Panc1 (cell line): ENCODE data around the gene IGFBP4. TPM values are rescaled to one million over a fixed set of nuclear protein-coding genes. Genes with fewer than 3 reads are reported as not detected.

Experiments used
- ATAC-seq: fragments of 200-7000 bp; cut with Tn5 transposase; 2 replicates; pipeline ENCODE4 v1.9.1; 2020; ENCODE audit warnings: mild to moderate bottlenecking, moderate library complexity
- BruUV-seq: library from RNA; stranded (reverse); fragments of 400-500 nt; replicated peaks from 2 replicates; lab custom pipeline; 2021; lab: Mats Ljungman, UMichigan
- CTCF ChIA-PET: fragments of 300-600 bp; sonication (Branson Sonifier 250); formaldehyde crosslinking; loops from one replicate; lab custom pipeline; 2022; ENCODE audit warnings: antibody characterized with exemption; lab: Charles Lee
- POLR2A ChIA-PET: fragments of 300-600 bp; sonication (Branson Sonifier 250); formaldehyde crosslinking; loops from one replicate; lab custom pipeline; 2022; ENCODE audit warnings: antibody characterized with exemption; lab: Charles Lee
- DNase-seq: peaks from one replicate; pipeline ENCODE4 v3.0.0-alpha.2; 2010; ENCODE audit warnings: low read depth, low spot score
- H3K27ac ChIP-seq: 2 replicates; pipeline ENCODE4 v1.5.1; 2011; ENCODE audit warnings: mild to moderate bottlenecking, low read length, inconsistent platforms
- H3K27me3 ChIP-seq: fragments of 200-500 bp; sonication (Bioruptor generic); 2 replicates; pipeline ENCODE4 v1.6.0; 2014; ENCODE audit warnings: low read length, inconsistent platforms; ENCODE audit not compliant: control insufficient read depth, insufficient read depth
- H3K36me3 ChIP-seq: fragments of 200-500 bp; sonication (Bioruptor generic); 2 replicates; pipeline ENCODE4 v1.5.1; 2014; ENCODE audit warnings: inconsistent platforms, mild to moderate bottlenecking, low read length, moderate library complexity; ENCODE audit not compliant: control insufficient read depth, insufficient read depth
- H3K4me1 ChIP-seq: 2 replicates; pipeline ENCODE4 v1.5.1; 2011; ENCODE audit warnings: inconsistent platforms, mild to moderate bottlenecking, low read length, moderate library complexity; ENCODE audit not compliant: control insufficient read depth, insufficient read depth
- H3K4me3 ChIP-seq, 2 experiments: 2 replicates each; pipeline ENCODE4 v1.5.1; 2011 to 2012; ENCODE audit warnings: low read depth in 2 of 2, low read length in 2 of 2, mild to moderate bottlenecking in 2 of 2, inconsistent platforms in 1 of 2, moderate library complexity in 1 of 2
- H3K9me3 ChIP-seq: fragments of 200-500 bp; sonication (Bioruptor generic); 2 replicates; pipeline ENCODE4 v1.5.1; 2014; ENCODE audit warnings: low read depth, mild to moderate bottlenecking, inconsistent platforms, low read length, moderate library complexity; ENCODE audit not compliant: control insufficient read depth, insufficient read depth
- CTCF ChIP-seq: fragments of 450-650 bp; IDR thresholded peaks from 2 replicates; pipeline ENCODE4 v1.5.1; 2017; ENCODE audit warnings: mild to moderate bottlenecking
- POLR2AphosphoS5 ChIP-seq: IDR thresholded peaks from 2 replicates; pipeline ENCODE4 v1.6.1; 2012; ENCODE audit warnings: mild to moderate bottlenecking, low read depth, low read length, moderate library complexity
- SIN3A ChIP-seq: IDR thresholded peaks from 2 replicates; pipeline ENCODE4 v1.6.1; 2012; ENCODE audit warnings: low read depth, mild to moderate bottlenecking, low read length, moderate library complexity, borderline replicate concordance; ENCODE audit not compliant: insufficient read depth
- TCF7L2 ChIP-seq: IDR thresholded peaks from 2 replicates; pipeline ENCODE4 v1.6.1; 2011; ENCODE audit warnings: mild to moderate bottlenecking, low read depth, low read length, inconsistent platforms
- in situ Hi-C: cut with HindIII; loops from 2 replicates; pipeline ENCODE4 v1.10.0; 2016; ENCODE audit warnings: low sequenced_read_pairs, low pct_unique_long_range_greater_than_20kb
- intact Hi-C: fragments of 100-400 bp; cut with micrococcal nuclease; formaldehyde crosslinking; loops from one replicate; pipeline ENCODE4 v1.10.0; 2022; ENCODE audit not compliant: unreplicated experiment
- total RNA-seq: library from RNA; stranded (reverse); gene quantifications from one replicate; pipeline ENCODE4 v1.2.1, GENCODE V29; 2021; ENCODE audit not compliant: unreplicated experiment
- TF ChIP-seq, protein P1 (sequence below), 2 experiments: IDR thresholded peaks; 2 replicates each; pipeline ENCODE4 v1.6.1; 2011 to 2012; ENCODE audit warnings: low read depth in 2 of 2, control low read depth in 1 of 2, low read length in 1 of 2, mild to moderate bottlenecking in 1 of 2, moderate library complexity in 1 of 2; ENCODE audit not compliant: insufficient read depth in 1 of 2

Gene IGFBP4
- total RNA-seq, 1 experiment from 2014 or later = 27.1 TPM

GRCh38 chr17:40422990-40423633, 20.1 kb upstream of the IGFBP4 start:
- Histone ChIP-seq H3K27me3 (no peaks in the 10 kb centered on the region), H3K36me3 (no peaks in the 10 kb centered on the region), H3K27ac (no peak overlapping the region), H3K9me3 (no peaks in the 10 kb centered on the region), H3K4me3 (no peak overlapping the region), H3K4me1 (peaks cover 7% of the 10 kb centered on the region)
- ChIA-PET CTCF (interaction anchor here (0.8 kb wide), 1 partner anchor 110 kb away, joined by 4 read pairs; no protein-coding TSS in a partner anchor), POLR2A (no interaction called here)
- no peak; the same call in 1 of the 2 replicates for TF ChIP-seq CTCF
- TF ChIP-seq, protein P1, sequence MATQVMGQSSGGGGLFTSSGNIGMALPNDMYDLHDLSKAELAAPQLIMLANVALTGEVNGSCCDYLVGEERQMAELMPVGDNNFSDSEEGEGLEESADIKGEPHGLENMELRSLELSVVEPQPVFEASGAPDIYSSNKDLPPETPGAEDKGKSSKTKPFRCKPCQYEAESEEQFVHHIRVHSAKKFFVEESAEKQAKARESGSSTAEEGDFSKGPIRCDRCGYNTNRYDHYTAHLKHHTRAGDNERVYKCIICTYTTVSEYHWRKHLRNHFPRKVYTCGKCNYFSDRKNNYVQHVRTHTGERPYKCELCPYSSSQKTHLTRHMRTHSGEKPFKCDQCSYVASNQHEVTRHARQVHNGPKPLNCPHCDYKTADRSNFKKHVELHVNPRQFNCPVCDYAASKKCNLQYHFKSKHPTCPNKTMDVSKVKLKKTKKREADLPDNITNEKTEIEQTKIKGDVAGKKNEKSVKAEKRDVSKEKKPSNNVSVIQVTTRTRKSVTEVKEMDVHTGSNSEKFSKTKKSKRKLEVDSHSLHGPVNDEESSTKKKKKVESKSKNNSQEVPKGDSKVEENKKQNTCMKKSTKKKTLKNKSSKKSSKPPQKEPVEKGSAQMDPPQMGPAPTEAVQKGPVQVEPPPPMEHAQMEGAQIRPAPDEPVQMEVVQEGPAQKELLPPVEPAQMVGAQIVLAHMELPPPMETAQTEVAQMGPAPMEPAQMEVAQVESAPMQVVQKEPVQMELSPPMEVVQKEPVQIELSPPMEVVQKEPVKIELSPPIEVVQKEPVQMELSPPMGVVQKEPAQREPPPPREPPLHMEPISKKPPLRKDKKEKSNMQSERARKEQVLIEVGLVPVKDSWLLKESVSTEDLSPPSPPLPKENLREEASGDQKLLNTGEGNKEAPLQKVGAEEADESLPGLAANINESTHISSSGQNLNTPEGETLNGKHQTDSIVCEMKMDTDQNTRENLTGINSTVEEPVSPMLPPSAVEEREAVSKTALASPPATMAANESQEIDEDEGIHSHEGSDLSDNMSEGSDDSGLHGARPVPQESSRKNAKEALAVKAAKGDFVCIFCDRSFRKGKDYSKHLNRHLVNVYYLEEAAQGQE (IDR thresholded peaks at IDR 0.05; ENCODE audit: insufficient read depth in 1 of 2, low read depth in 2 of 2, low read length in 1 of 2) = no peak
- TF ChIP-seq TCF7L2 = no peak
- no peak for TF ChIP-seq POLR2AphosphoS5
- no peak for TF ChIP-seq SIN3A
- no TSS peak for BruUV-seq
- DNase-seq (no peak), ATAC-seq (peak; percentile 68)
- in situ Hi-C loops = no loop called here
- intact Hi-C loops = no loop called here

DNA sequence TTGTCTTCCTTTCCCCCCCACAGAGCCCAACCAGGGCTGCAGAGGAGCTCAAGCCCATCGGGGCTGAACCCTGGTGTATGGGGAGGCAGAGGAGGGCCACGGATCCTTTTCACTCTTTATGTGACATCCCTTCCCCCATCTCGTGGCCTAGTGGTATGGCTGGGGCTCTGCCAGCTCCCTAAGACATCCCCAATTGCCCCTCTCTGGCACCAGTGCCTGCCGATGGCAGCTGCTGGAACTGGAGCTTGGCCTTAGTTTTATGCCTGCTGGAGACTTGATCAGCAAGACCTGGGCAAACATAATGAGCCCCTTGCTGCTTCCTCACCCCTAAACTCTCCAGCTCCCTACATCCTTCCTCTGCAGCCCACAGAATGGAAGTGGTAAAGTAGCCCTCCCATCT, 17.5 kb upstream of the IGFBP4 start:
- CTCF ChIA-PET = interaction anchor here (0.6 to 0.9 kb wide), 2 partner anchors 11 to 15 kb away, joined by 3 to 5 read pairs; no protein-coding TSS in a partner anchor
- POLR2A ChIA-PET = no interaction called here
- no TSS peak for BruUV-seq
- in situ Hi-C loops (no loop called here), intact Hi-C loops (no loop called here)
- no peaks in the 10 kb centered on the region for H3K9me3 ChIP-seq
- no peaks in the 10 kb centered on the region for H3K27me3 ChIP-seq
- no peak overlapping the region for H3K27ac ChIP-seq
- ATAC-seq (no peak), DNase-seq (no peak)
- H3K4me3 ChIP-seq = no peak overlapping the region
- no peaks in the 10 kb centered on the region for H3K36me3 ChIP-seq
- no peak for TF ChIP-seq TCF7L2
- TF ChIP-seq SIN3A = no peak
- no peak for TF ChIP-seq CTCF
- no peak for TF ChIP-seq POLR2AphosphoS5
- TF ChIP-seq, protein P1 (IDR thresholded peaks at IDR 0.05; ENCODE audit: insufficient read depth in 1 of 2, low read depth in 2 of 2, low read length in 1 of 2) = no peak
- H3K4me1 ChIP-seq = no peaks in the 10 kb centered on the region
